HG02798 (cell line): Measurements from ENCODE around the gene C17orf78.
A peak's percentile ranks its signal among the peaks of the same experiment; 100 is the strongest.
"Not testable (repeated sequence)": the region's sequence is repeated elsewhere in the genome, so short reads cannot be mapped to it uniquely, and the experiment has no call there.

Experiments
- ATAC-seq: cut with Tn5 transposase; IDR thresholded peaks from one replicate; pipeline ENCODE4 v1.9.1; 2021; ENCODE audit warnings: mild to moderate bottlenecking; ENCODE audit not compliant: unreplicated experiment, poor library complexity

The C17orf78 gene

DNA sequence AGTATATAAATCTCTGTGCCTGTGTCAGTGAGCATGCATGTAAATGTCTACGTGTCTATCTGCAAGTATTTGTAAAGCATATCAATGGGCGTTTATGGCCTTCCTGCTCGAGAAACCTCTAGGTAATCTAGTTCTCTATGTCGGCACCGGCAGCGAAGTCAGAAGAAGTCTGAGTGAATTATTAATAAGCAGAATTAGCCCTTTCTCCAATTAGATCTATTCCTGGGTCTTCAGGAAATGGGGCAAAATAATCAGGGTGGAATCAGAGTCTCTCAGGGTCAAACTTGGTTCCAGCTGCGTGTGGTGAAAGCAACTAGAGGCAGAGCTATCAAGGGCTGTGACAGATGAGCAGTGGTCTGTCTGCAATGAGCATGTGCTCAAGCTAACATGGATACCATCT, at the start of gene C17orf78:
TSS of gene C17orf78 (plus strand) at position 280 of the 400 bp plus-strand sequence. CDS start at position 388, 108 bp downstream.
- ATAC-seq: no peak

DNA sequence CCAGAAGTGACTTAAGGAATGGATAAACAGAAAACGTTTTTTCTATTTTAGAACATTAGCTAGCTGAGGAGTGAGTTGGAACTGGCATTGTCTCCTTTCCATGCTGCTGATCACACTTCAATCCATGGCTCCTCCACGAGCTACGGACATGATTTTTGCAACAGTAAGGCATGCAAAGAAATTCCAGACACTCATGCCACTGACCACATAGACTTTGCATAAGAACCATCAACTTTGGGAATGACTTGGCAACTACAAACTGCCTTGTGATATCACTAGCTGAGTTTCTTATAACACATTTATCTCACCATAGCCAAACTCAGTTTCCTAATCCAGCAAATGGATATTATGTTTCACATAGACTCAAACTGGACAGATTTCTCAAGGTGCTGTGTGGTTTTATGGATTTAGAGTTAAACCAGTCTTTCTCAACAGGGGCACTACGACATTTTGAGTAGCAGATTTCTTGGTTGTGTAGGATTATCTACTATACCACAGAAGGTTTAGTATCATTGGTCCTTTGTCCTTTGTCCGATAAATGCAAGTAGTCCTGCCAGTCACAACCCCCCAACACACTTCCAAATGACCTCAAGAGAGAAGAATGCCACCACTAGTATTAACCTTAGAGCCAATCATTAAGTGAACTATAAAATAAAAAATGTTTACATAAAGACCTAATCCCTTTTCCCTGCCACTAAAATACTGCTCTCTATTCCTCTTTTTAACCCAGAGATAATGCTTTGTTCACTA, 48.3 kb upstream of the C17orf78 start:
- ATAC-seq: no peak

DNA sequence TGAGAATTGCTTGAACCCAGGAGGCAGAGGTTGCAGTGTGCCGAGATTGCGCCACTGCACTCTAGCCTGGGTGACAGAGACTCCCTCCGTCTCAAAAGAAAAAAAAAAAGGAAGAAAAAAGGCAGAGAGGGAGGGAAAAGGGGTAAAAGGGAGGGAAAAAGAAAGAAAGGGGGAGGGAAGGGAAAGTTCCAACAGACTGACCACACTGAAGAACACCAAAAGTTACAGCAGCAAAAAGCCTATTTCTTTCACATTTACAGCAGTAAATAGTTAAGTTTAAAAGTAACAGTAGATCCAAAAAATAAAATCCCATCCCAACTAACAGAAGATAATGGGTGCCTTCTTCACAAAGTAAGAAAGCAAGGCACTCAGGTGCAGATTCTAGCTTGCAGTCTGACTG, 36.9 kb upstream of the C17orf78 start:
- ATAC-seq: no peak

DNA sequence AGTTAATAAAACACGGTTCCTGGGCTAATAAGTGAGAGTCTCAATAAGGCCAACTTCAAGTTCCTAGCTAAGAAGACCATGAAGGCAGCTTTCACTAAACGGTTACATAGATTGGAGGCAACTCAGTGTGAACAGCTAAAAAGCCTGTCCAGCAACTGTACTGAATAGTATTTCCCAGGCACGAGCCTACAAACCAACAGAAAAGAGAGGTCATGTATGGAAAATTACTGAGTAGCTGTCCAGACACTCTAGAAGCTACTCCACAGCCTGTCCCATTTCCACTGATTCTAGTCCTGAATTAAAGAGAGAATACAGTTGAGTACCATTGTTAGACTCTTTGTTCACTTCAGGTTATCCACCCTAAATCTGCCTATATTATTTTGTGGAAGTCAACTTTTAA, 36.5 kb upstream of the C17orf78 start:
- no peak for ATAC-seq

DNA sequence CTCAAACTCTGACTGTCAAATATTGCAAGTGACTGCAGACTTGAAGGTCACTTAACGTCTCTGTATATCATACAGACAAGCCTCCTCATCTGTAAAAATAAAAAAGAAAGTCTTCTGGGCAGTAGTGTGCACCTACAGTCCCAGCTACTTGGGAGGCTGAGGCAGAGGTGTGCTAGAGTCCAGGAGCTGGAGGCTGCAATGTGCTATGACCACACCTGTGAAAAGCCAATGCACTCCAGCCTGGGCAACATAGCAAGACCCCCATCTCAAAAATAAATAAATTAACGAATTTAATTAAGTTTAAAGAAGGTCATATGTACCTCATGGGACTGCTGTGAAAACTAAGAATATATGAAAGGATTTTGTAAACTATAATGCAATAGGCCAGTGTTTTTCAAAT, 35.0 kb upstream of the C17orf78 start:
- ATAC-seq: no peak

DNA sequence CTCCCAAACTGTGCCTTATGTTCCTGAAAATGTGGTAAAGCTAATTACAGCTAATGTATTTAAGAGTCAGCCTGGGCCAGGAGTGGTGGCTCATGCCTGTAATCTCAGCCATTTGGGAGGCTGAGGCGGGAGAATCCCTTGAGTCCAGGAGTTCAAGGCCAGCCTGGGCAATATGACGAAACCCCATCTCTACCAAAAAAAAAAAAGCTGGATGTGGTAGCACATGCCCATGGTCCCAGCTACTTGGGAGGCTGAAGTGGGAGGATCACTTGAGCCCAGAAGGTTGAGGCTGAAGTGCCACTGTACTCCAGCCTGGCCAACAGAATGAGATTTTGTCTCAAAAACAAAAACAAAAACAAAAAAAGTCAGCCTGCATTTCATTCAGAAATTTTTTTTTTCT, 33.2 kb upstream of the C17orf78 start:
- ATAC-seq: no peak

DNA sequence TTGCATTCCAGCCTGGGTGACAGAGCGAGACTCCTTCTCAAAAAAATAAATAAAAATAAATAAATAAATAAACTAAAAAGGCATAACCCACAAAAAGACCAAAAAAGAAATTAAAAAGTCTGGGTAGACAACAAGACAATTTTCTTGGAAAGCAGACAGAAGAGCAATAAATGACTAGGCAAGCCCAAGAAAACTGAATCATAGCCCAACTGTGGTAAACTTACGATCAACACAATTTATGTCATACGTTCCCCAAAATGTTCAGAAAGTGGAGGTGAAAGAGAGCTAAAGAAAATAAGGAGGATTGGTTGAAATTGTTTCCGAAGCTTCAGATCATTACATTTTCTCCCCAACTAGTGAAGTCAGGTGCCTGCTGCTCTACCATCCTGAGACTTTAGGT, 31.3 kb upstream of the C17orf78 start:
- ATAC-seq: no peak

DNA sequence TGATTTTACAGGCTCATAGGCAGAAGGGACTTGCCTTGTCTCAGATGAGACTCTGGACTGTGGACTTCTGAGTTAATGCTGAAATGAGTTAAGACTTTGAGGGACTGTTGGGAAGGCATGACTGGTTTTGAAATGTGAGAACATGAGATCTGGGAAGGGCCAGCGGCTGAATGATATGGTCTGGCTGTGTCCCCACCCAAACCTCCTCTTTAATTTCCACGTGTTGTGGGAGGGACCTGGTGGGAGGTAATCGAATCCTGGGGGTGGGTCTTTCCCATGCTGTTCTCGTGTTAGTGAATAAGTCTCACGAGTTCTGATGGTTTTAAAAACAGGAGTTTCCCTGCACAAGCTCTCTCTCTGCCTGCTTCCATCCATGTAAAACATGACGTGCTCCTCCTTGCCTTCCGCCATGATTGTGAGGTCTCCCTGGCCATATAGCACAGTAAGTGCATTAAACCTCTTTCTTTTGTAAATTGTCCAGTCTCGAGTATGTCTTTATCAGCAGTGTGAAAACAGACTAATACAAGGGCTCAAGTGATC, 28.9 kb upstream of the C17orf78 start:
- ATAC-seq: not testable (repeated sequence)

DNA sequence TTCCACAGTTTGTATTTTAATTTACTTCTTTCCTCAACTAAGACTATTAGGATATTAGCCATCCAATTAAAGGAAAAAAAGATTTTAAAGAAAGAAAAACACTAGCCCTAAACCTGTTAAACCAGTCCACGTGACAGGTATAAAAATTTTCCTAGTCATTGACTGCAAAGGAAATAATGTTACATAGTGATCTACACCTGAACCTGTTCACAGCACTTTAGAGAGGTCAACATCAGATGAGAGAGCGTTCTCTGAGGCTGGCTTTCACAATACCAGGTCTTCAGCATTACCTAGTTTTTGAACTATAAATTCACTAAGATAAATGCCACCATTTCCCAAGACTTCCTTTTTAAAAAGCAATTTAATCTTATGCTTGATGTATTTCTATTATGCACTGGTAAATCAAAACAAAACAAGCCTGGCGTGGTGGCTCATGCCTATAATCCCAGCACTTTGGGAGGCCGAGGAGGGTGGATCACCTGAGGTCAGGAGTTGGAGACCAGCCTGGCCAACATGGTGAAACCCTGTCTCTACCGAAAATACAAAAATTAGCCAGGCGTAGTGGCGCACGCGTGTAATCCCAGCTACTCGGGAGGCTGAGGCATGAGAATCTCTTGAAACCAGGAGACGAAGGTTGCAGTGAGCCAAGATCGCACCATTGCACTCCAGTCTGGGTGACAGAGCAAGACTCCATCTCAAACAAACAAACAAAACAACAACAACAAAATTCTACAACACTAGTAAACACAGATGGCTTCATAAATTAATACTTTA, 18.8 kb upstream of the C17orf78 start:
- ATAC-seq: not testable (repeated sequence)

DNA sequence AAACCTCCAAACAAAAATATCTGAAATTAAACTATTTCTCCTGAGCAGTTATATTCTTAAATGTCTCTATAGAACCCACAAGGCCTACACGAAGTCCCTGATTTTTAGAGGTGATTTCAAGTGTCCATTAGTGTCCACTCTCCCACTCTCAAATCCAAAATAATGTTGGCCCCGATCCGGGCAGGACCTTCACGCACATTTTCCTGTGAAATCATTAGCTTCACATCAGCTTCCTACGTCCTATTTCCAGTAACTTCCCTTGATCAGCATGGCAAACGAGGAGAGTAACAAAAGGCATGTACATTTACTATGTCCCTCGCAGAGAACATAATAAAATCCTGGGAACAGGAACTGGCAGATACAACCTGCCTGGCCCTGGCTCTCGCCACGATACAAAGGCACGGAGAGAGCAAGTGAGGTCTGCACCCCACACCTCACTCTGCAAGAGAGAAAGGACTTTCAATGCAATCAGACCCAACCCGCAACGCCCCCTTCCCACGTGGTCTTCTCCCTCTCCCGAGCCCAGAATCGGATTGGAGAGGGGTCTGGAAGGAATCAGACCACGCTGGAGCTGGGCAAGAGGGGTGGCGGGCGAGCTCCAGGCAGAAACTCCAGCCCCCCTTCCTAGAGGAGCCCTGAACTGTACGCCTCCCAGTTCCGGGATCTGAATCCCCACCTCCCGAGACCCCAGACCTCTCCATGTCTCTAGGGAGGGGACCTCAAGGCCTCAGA, 17.5 kb upstream of the C17orf78 start:
- peak; percentile 11 for ATAC-seq

DNA sequence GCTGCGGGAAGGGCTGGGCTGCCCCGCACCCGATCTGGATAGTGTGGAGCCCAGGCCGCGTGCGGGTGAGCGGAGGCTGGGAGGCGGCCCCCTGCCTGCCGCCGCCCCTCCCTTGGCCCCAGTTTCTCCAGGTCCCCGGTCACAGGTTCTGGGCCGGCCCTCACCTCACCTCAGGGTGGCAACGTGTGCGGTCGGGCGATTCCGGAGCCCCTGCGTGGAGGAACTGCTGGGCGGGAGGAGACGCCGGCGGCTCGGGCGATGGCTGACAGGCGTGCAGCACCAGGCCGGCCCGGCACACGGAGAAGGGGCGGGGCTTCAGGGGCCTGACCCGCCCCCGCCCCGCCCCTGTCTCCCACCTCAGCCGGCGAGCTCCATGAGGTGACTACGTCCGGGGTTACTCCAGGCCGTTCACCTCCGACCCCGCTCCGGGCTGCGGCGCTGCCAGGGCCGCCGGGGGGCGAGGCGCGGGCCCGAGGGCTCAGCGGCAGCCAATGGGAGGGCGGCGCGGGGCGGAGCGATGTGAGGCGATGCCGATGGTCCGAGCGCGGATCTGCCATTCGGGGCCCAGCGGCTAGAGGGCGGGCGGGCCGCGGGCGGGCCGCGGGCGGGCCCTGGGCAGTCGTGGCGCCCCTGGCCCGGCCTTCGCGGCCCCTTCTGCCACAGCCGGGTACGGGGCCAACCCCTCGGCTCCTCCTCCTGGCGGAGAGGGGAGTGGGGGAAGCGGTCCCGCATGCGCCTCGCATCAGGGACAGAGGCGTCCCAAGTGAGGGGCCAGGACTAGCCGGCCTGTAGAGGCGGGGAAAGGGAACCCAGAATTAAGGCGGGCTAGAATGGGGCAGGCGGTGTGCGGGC, 16.7 kb upstream of the C17orf78 start:
- ATAC-seq: peak; percentile 93

DNA sequence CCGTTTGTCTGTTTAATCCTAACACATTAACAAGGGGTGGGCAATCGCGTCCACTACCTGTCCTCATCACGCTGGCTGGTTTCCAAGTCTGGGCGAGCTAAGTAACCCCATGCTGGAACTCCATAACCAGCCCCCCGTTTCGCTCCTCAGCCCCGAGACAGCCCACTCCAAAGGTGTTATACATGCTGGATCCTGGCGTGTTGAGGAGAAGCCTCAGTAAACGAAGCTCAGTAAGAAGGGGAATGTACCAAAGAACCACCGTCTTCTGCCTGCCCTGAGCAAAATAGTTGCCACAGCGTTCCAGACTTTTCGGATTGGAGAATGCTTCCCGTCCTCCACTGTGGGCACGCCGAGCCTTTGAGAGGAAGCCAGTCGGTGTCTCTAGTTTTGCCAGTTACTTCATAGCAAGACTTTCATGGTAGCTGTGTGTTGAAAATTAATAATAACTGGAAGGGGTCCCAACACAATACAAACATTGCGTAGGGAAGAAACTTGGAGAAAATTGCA, 16.1 kb upstream of the C17orf78 start:
- ATAC-seq: no peak

DNA sequence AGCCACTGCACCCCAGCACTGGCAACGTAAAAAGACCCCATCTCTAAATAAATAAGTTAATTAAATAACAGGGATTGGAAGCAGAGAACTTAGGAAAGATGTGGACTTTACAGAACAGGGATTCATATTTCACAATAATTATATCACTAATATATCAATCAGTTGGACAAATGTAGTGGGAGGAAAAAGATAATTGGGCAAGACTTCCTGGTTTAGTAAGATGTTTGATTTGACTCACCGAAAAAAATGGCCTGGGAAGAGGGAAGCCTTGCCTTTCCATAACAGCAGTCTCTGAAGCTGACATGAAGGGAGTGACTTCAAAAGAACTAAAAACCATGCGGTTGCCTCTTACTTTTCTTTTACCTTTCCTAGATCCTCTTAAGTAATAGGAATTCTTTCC, 15.2 kb upstream of the C17orf78 start:
- ATAC-seq: no peak

DNA sequence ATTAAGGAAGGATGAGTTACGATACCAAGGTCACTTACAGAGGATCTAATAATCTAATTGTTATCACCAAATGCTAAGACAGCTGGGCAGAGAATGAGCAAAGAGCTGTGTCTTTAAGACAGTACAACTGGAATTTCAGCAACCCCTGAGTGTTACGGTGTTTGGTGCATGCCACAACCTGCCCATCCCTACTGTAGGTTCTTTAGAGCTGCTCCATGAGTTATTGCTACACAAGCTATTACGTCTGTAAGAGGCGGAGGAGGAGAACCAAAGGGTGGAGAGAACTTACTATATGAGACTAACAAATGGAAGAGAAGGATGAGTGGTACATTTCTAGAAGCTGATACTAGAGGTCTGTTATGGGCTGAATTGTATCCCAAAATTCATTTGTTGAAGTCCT, 14.2 kb upstream of the C17orf78 start:
- ATAC-seq: no peak

DNA sequence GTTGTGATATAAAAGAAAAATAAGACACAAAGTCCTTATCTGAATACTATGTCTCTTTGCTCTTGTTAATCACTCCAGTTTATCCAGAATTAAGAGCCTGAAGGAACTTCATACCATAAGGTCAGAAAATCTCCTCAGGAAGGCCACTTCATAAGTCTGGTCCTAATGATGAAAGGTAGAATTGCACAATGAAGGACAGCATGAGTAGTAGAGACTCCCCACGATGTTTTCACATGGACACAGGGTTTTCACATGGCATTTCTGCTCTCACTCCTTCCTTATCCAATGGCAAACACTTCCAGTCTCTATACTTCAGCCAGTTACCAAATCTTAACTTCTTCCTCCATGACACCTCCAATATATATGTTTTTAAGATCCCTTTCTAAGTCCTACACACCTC, 10.2 kb upstream of the C17orf78 start:
- no peak for ATAC-seq

DNA sequence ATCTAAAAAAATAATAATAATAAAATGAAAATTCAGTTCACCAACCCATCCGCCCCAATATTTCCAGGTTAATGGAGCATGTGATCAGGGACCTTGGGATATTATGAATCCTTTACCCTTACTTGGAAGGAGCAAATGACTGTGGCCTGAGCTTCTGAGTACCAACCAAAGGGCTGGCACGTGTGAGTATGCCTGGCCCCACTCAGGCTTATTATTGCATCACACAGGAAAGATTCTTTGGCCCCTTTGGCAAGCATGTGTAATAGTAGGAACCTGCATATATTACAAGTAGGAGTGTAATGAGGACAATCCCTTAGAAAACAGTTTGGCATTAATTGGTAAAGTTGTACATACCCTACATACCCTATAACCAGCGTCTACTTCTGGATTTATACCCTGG, 7.2 kb upstream of the C17orf78 start:
- no peak for ATAC-seq

DNA sequence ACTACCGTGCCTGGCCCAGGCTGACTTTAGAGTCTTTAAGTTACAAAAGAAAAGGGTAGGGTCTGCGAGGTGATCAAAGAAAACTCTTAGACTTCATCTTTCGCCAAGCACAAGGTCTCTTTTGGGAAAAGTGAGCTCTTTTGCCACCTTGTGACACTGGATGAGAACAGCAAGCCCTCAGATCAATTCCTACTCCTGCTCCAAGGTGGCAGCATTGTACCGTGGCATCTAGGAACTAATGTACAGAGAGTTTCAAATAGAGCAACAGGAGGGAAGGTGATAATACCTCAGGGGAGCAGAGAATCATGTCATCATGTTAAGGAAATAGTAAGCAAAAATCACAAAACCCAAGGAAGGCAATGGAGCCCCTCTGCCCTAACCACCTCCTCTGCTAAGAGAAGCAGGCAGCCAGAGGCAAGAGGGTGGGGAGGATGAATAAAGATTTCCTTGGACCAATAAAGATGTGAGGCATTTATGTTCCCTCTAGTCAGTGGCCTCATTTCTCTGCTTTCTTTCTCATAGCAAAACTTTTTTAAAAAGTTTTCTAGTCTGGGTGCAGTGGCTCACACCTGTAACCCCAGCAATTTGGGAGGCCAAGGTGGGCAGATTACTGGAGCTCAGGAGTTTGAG, 2.1 kb upstream of the C17orf78 start:
- ATAC-seq: peak; percentile 59

DNA sequence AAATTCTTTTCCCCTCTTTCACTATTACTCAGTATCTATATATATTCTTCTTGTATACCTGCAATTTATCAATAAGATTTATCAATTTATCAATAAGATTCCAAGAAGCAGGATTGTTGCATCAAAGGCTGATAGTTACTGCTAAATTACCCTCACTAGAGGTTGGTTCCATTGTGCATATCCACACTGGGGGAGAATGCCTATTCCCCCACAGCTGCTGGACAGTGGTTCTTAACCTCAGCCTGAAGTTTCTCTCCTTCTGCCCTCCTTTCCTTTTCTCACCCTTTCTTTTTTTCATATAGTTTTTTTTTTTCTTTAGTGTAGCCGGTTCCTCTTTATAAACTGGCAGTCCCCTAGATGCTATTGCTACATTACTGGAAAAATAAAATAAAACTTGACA, 6.3 kb downstream of the C17orf78 start:
- ATAC-seq: no peak

DNA sequence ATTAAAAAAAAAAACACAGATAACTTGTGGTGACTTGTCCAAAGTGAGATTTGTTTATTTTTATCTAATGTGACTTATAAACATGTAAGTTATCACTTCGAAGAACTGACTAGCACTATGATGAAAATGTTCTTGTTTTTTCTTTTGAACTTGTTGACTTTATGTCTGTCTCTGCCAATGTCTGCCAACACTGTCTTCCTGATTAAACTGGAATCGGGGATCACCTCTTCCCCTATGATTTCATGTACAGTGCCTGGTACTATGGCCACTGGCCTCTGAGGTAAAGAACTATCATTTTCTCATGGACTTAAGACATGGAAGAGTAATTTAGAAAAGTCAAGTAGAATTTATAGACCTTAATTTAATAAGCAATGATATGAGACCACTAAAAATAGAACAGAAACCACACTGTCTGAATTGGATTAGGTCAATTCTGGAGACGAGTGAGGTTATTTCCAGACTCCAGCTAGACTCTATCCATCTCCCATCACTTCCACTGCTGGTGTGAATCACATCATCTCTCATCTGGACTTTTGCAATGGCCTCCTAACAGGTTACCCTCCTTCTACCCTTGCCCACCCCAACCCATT, 8.9 kb downstream of the C17orf78 start:
- ATAC-seq: no peak
